Coronary artery (tissue), 2 donors: ENCODE measurements around the gene OPN3.

ENCODE experiments used
- DNase-seq: peaks from one replicate; pipeline ENCODE4 v3.0.0-alpha.2; 2017; ENCODE audit warnings: low spot score
- H3K27ac ChIP-seq, 2 donors: fragments of 200-600 bp; sonication (generic); one replicate each; pipeline ENCODE4 v1.5.1; 2016 to 2019
- H3K4me3 ChIP-seq: fragments of 200-600 bp; sonication (generic); 2 replicates; pipeline ENCODE4 v1.5.1; 2016; ENCODE audit warnings: mild to moderate bottlenecking, moderate library complexity
- CTCF ChIP-seq: fragments of 200-600 bp; sonication (generic); IDR thresholded peaks from one replicate; pipeline ENCODE4 v1.5.1; 2019; ENCODE audit warnings: antibody characterized with exemption

The OPN3 gene

GRCh38 chr1:241569848-241570247 lies 70.3 kb downstream of the OPN3 start:
- Histone ChIP-seq H3K4me3 (no peak overlapping the region), H3K27ac (no peak overlapping the region)
- DNase-seq = no peak
- TF ChIP-seq CTCF = no peak

- Histone ChIP-seq H3K27ac (no peak overlapping the region), H3K4me3 (no peak overlapping the region)
- no peak for TF ChIP-seq CTCF
- no peak for DNase-seq
Observed at GRCh38 chr1:241560849-241561187, 79.4 kb downstream of the OPN3 start.

- no peak for DNase-seq
- Histone ChIP-seq H3K4me3 (no peak overlapping the region), H3K27ac (no peak overlapping the region)
- TF ChIP-seq CTCF = no peak
Observed at GRCh38 chr1:241560146-241560848, 79.9 kb downstream of the OPN3 start.

GRCh38 chr1:241557551-241558193 lies 82.5 kb downstream of the OPN3 start:
- H3K4me3 ChIP-seq = no peak overlapping the region
- DNase-seq = no peak
- TF ChIP-seq CTCF = no peak
- no peak overlapping the region for H3K27ac ChIP-seq

GRCh38 chr1:241557031-241557430 lies 83.1 kb downstream of the OPN3 start:
- no peak for DNase-seq
- no peak for TF ChIP-seq CTCF
- H3K27ac ChIP-seq = no peak overlapping the region
- no peak overlapping the region for H3K4me3 ChIP-seq

GRCh38 chr1:241555526-241555925 lies 84.6 kb downstream of the OPN3 start:
- H3K4me3 ChIP-seq = no peak overlapping the region
- DNase-seq = no peak
- H3K27ac ChIP-seq = no peak overlapping the region
- no peak for TF ChIP-seq CTCF

- no peak for TF ChIP-seq CTCF
- Histone ChIP-seq H3K4me3 (no peak overlapping the region), H3K27ac (no peak overlapping the region)
- no peak for DNase-seq
Observed at GRCh38 chr1:241553886-241554592, 86.1 kb downstream of the OPN3 start.
